Testis (tissue), 2 donors: Measurements from ENCODE around the gene ZNF618.

Experiments used
- CTCF ChIP-seq, 3 experiments: fragments of 450-650 bp in 2 of 3; fragments of 200-600 bp in 1 of 3; sonication (generic) in 1 of 3; IDR thresholded peaks; one replicate each; pipeline ENCODE4 v1.5.1; 2016 to 2019; ENCODE audit warnings: antibody characterized with exemption in 3 of 3, mild to moderate bottlenecking in 2 of 3, moderate library complexity in 1 of 3
- POLR2A ChIP-seq: fragments of 450-650 bp; IDR thresholded peaks from one replicate; pipeline ENCODE4 v1.6.1; 2017; ENCODE audit warnings: antibody characterized with exemption, mild to moderate bottlenecking, moderate library complexity

GRCh38 chr9:113851873-113852272 is 24.2 kb upstream of the ZNF618 start:
- TF ChIP-seq CTCF (IDR thresholded peaks at IDR 0.05) (no peak), POLR2A (no peak)
